GM23338 (cell line): ENCODE data around the gene DVL1. TPM values are rescaled to one million over a fixed set of nuclear protein-coding genes. Genes with fewer than 3 reads are reported as not detected.

ENCODE experiments used
- ATAC-seq: fragments of 200-7000 bp; cut with Tn5 transposase; 3 replicates; pipeline ENCODE4 v1.9.1; 2020
- DNase-seq: peaks from one replicate; pipeline ENCODE4 v3.0.0-alpha.2; 2015; ENCODE audit warnings: low spot score
- H2AFZ ChIP-seq: fragments of 200-600 bp; sonication (generic); 2 replicates; pipeline ENCODE4 v1.8.0; 2016; ENCODE audit warnings: antibody characterized with exemption, mild to moderate bottlenecking, moderate library complexity
- H3F3A ChIP-seq: fragments of 200-600 bp; sonication (generic); replicated peaks from 2 replicates; pipeline ENCODE4 v1.8.0; 2017; ENCODE audit warnings: antibody characterized with exemption, mixed run types, low read depth
- H3K27ac ChIP-seq: fragments of 200-600 bp; sonication (generic); 2 replicates; pipeline ENCODE4 v1.6.1; 2016; ENCODE audit warnings: low read depth
- H3K27me3 ChIP-seq: fragments of 200-600 bp; sonication (generic); 2 replicates; pipeline ENCODE4 v1.8.0; 2016; ENCODE audit warnings: mild to moderate bottlenecking, mixed run types, moderate library complexity; ENCODE audit not compliant: insufficient read depth
- H3K36me3 ChIP-seq: fragments of 200-600 bp; sonication (generic); 2 replicates; pipeline ENCODE4 v1.8.0; 2016; ENCODE audit warnings: mild to moderate bottlenecking; ENCODE audit not compliant: insufficient read depth
- H3K4me1 ChIP-seq: fragments of 200-600 bp; sonication (generic); 2 replicates; pipeline ENCODE4 v1.8.0; 2016; ENCODE audit warnings: mild to moderate bottlenecking, moderate library complexity; ENCODE audit not compliant: insufficient read depth
- H3K4me2 ChIP-seq: fragments of 200-600 bp; sonication (generic); 2 replicates; pipeline ENCODE4 v1.7.1; 2017; ENCODE audit warnings: mixed run types
- H3K4me3 ChIP-seq: fragments of 200-600 bp; sonication (generic); 2 replicates; pipeline ENCODE4 v1.6.1; 2016; ENCODE audit warnings: mixed run types
- H3K79me2 ChIP-seq: fragments of 200-600 bp; sonication (generic); replicated peaks from 2 replicates; pipeline ENCODE4 v1.8.0; 2017; ENCODE audit warnings: mild to moderate bottlenecking; ENCODE audit not compliant: insufficient read depth
- H3K9me2 ChIP-seq: fragments of 200-600 bp; sonication (generic); 2 replicates; pipeline ENCODE4 v1.8.0; 2017; ENCODE audit not compliant: insufficient read depth
- H4K20me1 ChIP-seq: fragments of 200-600 bp; sonication (generic); replicated peaks from 2 replicates; pipeline ENCODE4 v1.8.0; 2017; ENCODE audit warnings: mild to moderate bottlenecking; ENCODE audit not compliant: insufficient read depth
- H3K27ac Mint-ChIP-seq: 2 replicates; pipeline ENCODE4 v1.8.0; 2020; ENCODE audit warnings: inconsistent platforms, mild to moderate bottlenecking, moderate library complexity, mixed read lengths
- H3K27me3 Mint-ChIP-seq: 3 replicates; pipeline ENCODE4 v1.8.0; 2022; ENCODE audit warnings: low read depth, mild to moderate bottlenecking, moderate library complexity, mixed read lengths, inconsistent platforms; ENCODE audit not compliant: insufficient read depth, poor library complexity
- H3K36me3 Mint-ChIP-seq: 3 replicates; pipeline ENCODE4 v1.8.0; 2021; ENCODE audit warnings: low read depth, mild to moderate bottlenecking, inconsistent platforms, moderate library complexity, mixed read lengths
- H3K4me1 Mint-ChIP-seq: 3 replicates; pipeline ENCODE4 v1.8.0; 2020; ENCODE audit warnings: mild to moderate bottlenecking, inconsistent platforms, mixed read lengths
- H3K4me3 Mint-ChIP-seq: 3 replicates; pipeline ENCODE4 v1.8.0; 2021; ENCODE audit warnings: moderate library complexity, mild to moderate bottlenecking, inconsistent platforms, mixed read lengths
- H3K9me3 Mint-ChIP-seq: 3 replicates; pipeline ENCODE4 v1.8.0; 2020; ENCODE audit warnings: moderate library complexity, mild to moderate bottlenecking, inconsistent platforms, mixed read lengths
- CREB1 ChIP-seq: fragments of 250-450 bp; sonication (Bioruptor Pico); IDR thresholded peaks from 2 replicates; pipeline ENCODE4 v1.5.0; 2020; ENCODE audit warnings: low read depth, mild to moderate bottlenecking, moderate library complexity
- ETS1 ChIP-seq: IDR thresholded peaks from 2 replicates; pipeline ENCODE4 v1.6.1; 2016; ENCODE audit warnings: antibody characterized with exemption
- EZH2 ChIP-seq: fragments of 200-600 bp; sonication (generic); IDR thresholded peaks from one replicate; pipeline ENCODE4 v1.8.0; 2017; ENCODE audit warnings: antibody characterized with exemption, mild to moderate bottlenecking, low read depth; ENCODE audit not compliant: unreplicated experiment
- NANOG ChIP-seq: IDR thresholded peaks from 2 replicates; pipeline ENCODE4 v1.6.1; 2016; ENCODE audit warnings: antibody characterized with exemption, borderline replicate concordance
- ZNF114 ChIP-seq: fragments of 250-450 bp; sonication (Bioruptor Pico); IDR thresholded peaks from 2 replicates; pipeline ENCODE4 v1.5.0; 2020; ENCODE audit warnings: mild to moderate bottlenecking, moderate library complexity
- polyA plus RNA-seq: library from polyadenylated mRNA; unstranded; fragments of >200 nt; fragmentation: Nextera tagmentation; extraction: Ambion mirVana; gene quantifications from 2 replicates; pipeline ENCODE4 v1.2.1, GENCODE V29; 2016
- total RNA-seq: library from RNA; depleted of rRNA; stranded (reverse); fragments of >200 nt; shearing (Covaris generic); gene quantifications from 2 replicates; pipeline ENCODE4 v1.2.3, GENCODE V29; 2014
- TF ChIP-seq, protein P1 (sequence below): fragments of 250-450 bp; sonication (Bioruptor Pico); IDR thresholded peaks from 2 replicates; pipeline ENCODE4 v1.5.0; 2020; ENCODE audit warnings: mild to moderate bottlenecking, moderate library complexity
- TF ChIP-seq, protein P2 (sequence below), 2 experiments: fragments of 200-600 bp in 1 of 2; sonication (generic) in 1 of 2; conservative IDR thresholded peaks; 2 replicates each; pipeline versions ENCODE4 v1.5.1 to v1.6.1; 2016 to 2017; ENCODE audit warnings: antibody characterized with exemption in 2 of 2, low read depth in 2 of 2, mild to moderate bottlenecking in 2 of 2, moderate library complexity in 1 of 2

Gene DVL1
- total and polyA plus RNA-seq, 2 experiments from 2014 or later = 13.5 to 69.7 TPM

- TF ChIP-seq, protein P1, sequence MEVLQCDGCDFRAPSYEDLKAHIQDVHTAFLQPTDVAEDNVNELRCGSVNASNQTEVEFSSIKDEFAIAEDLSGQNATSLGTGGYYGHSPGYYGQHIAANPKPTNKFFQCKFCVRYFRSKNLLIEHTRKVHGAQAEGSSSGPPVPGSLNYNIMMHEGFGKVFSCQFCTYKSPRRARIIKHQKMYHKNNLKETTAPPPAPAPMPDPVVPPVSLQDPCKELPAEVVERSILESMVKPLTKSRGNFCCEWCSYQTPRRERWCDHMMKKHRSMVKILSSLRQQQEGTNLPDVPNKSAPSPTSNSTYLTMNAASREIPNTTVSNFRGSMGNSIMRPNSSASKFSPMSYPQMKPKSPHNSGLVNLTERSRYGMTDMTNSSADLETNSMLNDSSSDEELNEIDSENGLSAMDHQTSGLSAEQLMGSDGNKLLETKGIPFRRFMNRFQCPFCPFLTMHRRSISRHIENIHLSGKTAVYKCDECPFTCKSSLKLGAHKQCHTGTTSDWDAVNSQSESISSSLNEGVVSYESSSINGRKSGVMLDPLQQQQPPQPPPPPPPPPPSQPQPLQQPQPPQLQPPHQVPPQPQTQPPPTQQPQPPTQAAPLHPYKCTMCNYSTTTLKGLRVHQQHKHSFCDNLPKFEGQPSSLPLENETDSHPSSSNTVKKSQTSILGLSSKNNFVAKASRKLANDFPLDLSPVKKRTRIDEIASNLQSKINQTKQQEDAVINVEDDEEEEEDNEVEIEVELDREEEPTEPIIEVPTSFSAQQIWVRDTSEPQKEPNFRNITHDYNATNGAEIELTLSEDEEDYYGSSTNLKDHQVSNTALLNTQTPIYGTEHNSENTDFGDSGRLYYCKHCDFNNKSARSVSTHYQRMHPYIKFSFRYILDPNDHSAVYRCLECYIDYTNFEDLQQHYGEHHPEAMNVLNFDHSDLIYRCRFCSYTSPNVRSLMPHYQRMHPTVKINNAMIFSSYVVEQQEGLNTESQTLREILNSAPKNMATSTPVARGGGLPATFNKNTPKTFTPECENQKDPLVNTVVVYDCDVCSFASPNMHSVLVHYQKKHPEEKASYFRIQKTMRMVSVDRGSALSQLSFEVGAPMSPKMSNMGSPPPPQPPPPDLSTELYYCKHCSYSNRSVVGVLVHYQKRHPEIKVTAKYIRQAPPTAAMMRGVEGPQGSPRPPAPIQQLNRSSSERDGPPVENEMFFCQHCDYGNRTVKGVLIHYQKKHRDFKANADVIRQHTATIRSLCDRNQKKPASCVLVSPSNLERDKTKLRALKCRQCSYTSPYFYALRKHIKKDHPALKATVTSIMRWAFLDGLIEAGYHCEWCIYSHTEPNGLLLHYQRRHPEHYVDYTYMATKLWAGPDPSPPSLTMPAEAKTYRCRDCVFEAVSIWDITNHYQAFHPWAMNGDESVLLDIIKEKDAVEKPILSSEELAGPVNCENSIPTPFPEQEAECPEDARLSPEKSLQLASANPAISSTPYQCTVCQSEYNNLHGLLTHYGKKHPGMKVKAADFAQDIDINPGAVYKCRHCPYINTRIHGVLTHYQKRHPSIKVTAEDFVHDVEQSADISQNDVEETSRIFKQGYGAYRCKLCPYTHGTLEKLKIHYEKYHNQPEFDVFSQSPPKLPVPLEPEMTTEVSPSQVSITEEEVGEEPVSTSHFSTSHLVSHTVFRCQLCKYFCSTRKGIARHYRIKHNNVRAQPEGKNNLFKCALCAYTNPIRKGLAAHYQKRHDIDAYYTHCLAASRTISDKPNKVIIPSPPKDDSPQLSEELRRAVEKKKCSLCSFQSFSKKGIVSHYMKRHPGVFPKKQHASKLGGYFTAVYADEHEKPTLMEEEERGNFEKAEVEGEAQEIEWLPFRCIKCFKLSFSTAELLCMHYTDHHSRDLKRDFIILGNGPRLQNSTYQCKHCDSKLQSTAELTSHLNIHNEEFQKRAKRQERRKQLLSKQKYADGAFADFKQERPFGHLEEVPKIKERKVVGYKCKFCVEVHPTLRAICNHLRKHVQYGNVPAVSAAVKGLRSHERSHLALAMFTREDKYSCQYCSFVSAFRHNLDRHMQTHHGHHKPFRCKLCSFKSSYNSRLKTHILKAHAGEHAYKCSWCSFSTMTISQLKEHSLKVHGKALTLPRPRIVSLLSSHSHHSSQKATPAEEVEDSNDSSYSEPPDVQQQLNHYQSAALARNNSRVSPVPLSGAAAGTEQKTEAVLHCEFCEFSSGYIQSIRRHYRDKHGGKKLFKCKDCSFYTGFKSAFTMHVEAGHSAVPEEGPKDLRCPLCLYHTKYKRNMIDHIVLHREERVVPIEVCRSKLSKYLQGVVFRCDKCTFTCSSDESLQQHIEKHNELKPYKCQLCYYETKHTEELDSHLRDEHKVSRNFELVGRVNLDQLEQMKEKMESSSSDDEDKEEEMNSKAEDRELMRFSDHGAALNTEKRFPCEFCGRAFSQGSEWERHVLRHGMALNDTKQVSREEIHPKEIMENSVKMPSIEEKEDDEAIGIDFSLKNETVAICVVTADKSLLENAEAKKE (CRISPR knock-in tag) = no peak
- TF ChIP-seq, protein P2, sequence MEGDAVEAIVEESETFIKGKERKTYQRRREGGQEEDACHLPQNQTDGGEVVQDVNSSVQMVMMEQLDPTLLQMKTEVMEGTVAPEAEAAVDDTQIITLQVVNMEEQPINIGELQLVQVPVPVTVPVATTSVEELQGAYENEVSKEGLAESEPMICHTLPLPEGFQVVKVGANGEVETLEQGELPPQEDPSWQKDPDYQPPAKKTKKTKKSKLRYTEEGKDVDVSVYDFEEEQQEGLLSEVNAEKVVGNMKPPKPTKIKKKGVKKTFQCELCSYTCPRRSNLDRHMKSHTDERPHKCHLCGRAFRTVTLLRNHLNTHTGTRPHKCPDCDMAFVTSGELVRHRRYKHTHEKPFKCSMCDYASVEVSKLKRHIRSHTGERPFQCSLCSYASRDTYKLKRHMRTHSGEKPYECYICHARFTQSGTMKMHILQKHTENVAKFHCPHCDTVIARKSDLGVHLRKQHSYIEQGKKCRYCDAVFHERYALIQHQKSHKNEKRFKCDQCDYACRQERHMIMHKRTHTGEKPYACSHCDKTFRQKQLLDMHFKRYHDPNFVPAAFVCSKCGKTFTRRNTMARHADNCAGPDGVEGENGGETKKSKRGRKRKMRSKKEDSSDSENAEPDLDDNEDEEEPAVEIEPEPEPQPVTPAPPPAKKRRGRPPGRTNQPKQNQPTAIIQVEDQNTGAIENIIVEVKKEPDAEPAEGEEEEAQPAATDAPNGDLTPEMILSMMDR (conservative IDR thresholded peaks at IDR 0.05; ENCODE audit: low read depth in 2 of 2) = no peak
- TF ChIP-seq ETS1 = no peak
- TF ChIP-seq NANOG = no peak
- TF ChIP-seq ZNF114 = no peak
Measured at GRCh38 chr1:1336446-1336845, 12.8 kb downstream of the DVL1 start (continued).

- Histone ChIP-seq H3F3A (peaks cover 10% of the 10 kb centered on the region), H2AFZ (no peak overlapping the region), H3K27ac (no peak overlapping the region), H3K4me3 (no peak overlapping the region), H3K9me2 (no peaks in the 10 kb centered on the region), H3K4me1 (no peaks in the 10 kb centered on the region), H3K27me3 (no peaks in the 10 kb centered on the region), H3K4me2 (no peak overlapping the region), H3K36me3 (no peaks in the 10 kb centered on the region), H4K20me1 (no peaks in the 10 kb centered on the region), H3K79me2 (no peaks in the 10 kb centered on the region)
- no peak overlapping the region for H3K4me3 Mint-ChIP-seq
- H3K27me3 Mint-ChIP-seq = peaks cover 9% of the 10 kb centered on the region
- peaks cover 10% of the 10 kb centered on the region for H3K36me3 Mint-ChIP-seq
- H3K4me1 Mint-ChIP-seq = no peaks in the 10 kb centered on the region
- no peaks in the 10 kb centered on the region; the same call in 2 of the 3 replicates for H3K9me3 Mint-ChIP-seq
- H3K27ac Mint-ChIP-seq = no peak overlapping the region
- no peak for ATAC-seq
- DNase-seq = no peak
- no peak for TF ChIP-seq EZH2
- TF ChIP-seq, protein P1 (CRISPR knock-in tag) = no peak
- TF ChIP-seq CREB1 (CRISPR knock-in tag) = no peak
Measured at GRCh38 chr1:1335792-1336248, 13.4 kb downstream of the DVL1 start.
